GM23248 (cell line): ENCODE data around the gene CNTN1.

Experiments used
- EZH2 ChIP-seq: fragments of 200-600 bp; sonication (generic); IDR thresholded peaks from 2 replicates; pipeline ENCODE4 v1.6.1; 2018; ENCODE audit warnings: antibody characterized with exemption, mild to moderate bottlenecking; ENCODE audit not compliant: insufficient read depth, poor library complexity, severe bottlenecking
- EZH2phosphoT487 ChIP-seq: fragments of 200-600 bp; sonication (generic); IDR thresholded peaks from 2 replicates; pipeline ENCODE4 v1.6.1; 2018; ENCODE audit warnings: antibody characterized with exemption, moderate library complexity, mild to moderate bottlenecking, low read depth; ENCODE audit not compliant: insufficient read depth

DNA sequence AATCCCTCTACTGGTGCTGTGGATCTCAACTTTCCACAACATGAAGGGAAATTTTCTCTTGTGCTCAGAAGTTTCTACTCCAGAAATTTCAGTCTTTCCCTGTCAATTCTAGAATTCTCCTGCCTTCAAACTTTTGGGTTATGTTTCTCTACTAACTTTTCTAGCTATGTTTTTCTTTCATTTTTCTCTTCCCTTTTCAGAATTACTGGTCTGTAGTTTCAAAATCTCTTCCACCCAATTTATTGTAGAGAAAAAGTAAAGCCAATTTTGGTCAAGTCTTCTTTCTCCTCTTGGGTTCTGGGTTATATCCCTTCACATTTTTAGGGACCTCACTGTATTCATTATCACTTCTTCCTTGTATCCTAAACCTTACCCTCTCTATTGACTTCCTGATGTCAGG is 18.9 kb downstream of the CNTN1 start:
- TF ChIP-seq EZH2phosphoT487 (no peak), EZH2 (no peak)
